ENCODE data around the gene TBX3.

DNA sequence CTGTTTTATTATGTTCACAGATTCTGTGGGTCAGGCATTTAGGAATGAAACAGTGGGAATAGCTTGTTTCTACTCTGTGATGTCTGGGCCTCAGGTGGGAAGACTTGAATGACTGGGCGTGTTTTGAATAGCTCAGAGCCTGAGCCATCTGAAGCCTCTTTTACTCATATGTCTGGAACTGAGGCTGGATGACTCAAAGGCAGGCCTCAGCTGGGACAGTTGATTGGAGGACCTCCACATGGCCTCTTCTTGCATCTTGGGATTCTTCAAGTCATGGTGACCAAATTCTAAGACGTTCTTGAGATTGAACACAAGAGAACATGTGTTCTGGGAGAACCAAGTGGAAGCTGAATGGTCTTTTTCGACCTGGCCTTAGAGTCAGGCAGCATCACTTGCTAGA, 45.8 kb upstream of the TBX3 start:
- no peak for TF ChIP-seq EP300 (conservative IDR thresholded peaks at IDR 0.05; ENCODE audit: poor library complexity, severe bottlenecking)
- TF ChIP-seq EZH2 (IDR thresholded peaks at IDR 0.05; ENCODE audit: borderline replicate concordance, insufficient read depth, low read length, poor library complexity, severe bottlenecking), result no peak
